Epithelial cell of prostate (primary cell): ENCODE data around the gene MCTP1.
"Not testable (repeated sequence)": the region's sequence is repeated elsewhere in the genome, so short reads cannot be mapped to it uniquely, and the experiment has no call there.

Experiments
- DNase-seq: peaks from one replicate; pipeline ENCODE4 v3.0.0-alpha.2; 2011; ENCODE audit warnings: low read depth, low spot score
- H3K27ac ChIP-seq: fragments of 450-650 bp; 2 replicates; pipeline ENCODE4 v1.5.1; 2017; ENCODE audit warnings: mild to moderate bottlenecking

Gene MCTP1

DNA sequence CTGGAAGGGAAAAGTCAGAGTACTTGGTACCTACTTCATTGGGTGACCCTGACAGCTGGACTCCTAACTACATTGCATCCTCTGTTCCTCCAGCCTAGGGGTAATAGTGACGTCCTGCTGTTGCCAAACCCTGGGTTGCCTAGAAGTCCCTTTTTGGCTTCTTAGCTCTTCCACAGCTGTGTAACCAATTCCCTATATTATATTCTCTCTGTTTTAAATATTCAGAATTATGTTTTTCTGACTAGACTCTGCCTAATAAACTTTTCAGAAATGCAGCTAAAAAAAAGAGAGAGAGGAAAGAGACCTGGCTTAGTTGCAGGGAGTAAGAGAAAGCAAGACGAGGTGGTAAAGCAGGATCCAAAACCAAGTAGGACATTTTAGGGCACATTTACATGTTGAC is 28.4 kb downstream of the MCTP1 start:
- no peak for DNase-seq
- no peak overlapping the region for H3K27ac ChIP-seq

DNA sequence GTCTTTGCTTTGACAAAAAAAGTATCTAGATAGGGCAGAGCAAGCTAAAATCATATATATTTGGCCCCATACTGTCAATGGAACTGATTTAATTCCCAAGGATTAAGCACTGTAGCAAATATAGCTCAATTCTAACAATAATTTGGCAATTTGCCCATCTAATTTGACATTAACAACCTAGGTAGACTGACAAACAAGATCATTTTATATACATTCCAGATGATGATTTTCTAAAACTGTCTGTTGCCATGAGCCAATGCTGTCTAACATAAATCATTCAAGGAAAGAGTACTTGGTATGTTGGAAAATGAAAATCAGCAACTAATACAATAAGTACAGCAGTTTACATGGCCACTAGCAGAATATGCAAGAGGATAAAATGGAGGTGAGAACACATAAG is 32.1 kb downstream of the MCTP1 start:
- no peak for DNase-seq
- no peak overlapping the region for H3K27ac ChIP-seq

DNA sequence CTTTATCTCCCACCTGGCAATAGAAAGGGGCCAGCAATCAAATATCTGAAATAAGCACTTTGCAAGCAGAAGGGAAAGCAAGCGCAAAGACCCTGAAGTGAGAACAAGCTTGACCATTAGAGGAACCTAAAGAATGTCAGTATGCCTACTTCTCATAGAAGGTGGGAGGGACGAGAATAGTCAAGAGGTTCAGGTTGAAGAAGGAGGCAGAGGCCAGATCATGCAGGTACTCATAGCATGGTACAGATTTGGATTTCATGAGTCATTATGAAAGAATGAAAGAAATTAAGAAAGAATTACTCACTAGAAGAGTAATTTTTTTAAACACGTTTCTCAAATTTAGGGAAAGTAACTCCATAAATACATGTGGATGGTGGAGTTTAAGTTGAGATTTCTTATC is 33.7 kb downstream of the MCTP1 start:
- no peak for DNase-seq
- no peak overlapping the region for H3K27ac ChIP-seq

DNA sequence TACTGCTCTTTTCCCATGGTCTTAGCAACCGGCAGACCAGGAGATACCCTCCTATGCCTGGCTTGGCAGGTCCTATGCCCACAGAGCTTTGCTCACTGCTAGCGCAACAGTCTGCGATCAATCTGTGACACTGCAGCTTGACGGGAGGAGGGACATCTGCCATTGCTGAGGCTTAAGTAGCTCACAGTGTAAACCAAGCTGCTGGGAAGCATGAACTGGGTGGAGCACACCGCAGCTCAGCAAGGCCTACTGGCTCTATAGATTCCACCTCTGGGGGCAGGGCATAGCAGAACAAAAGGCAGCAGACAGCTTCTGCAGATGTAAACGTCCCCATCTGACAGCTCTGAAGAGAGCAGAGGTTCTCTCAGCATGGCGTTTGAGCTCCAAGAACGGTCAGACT is 40.4 kb downstream of the MCTP1 start:
- DNase-seq: no peak
- no peak overlapping the region for H3K27ac ChIP-seq

DNA sequence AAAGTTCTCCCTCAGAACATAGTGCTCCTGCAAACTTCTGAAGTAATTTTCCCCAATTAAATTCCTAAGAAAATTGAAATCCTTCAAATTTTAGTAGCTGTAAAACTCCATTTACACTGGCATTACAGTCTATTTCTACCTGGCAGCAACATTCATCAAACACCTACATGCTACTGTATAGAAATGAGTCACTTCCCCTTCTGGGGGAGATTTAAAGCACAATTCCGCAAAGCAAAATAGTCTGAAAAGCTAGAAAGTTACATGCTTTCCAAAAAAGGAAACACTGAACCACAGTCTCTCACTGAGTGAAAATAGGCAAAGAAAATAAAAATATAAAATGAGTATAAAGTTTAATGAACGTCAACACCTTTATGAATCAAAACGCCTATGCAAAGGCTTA is 43.3 kb downstream of the MCTP1 start:
- H3K27ac ChIP-seq: no peak overlapping the region
- DNase-seq: no peak

DNA sequence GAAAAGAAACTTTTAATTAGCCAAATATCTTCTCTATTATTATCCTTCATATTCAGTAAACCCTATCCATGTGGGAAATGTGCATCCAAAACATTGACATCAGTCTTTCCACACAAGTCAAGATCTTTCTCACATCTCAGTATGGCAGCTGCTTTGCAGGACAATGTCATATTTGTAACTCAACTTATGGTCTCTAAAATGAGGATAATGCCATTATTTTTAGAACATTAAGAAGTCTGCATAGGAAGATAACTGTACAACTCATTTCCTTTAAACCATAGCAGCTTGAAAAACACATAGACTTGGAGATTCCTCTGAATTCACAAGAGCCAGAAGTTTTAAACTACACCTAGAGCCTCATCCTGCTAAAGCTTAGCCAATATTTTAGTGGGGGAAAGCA is 43.7 kb downstream of the MCTP1 start:
- H3K27ac ChIP-seq: no peak overlapping the region

DNA sequence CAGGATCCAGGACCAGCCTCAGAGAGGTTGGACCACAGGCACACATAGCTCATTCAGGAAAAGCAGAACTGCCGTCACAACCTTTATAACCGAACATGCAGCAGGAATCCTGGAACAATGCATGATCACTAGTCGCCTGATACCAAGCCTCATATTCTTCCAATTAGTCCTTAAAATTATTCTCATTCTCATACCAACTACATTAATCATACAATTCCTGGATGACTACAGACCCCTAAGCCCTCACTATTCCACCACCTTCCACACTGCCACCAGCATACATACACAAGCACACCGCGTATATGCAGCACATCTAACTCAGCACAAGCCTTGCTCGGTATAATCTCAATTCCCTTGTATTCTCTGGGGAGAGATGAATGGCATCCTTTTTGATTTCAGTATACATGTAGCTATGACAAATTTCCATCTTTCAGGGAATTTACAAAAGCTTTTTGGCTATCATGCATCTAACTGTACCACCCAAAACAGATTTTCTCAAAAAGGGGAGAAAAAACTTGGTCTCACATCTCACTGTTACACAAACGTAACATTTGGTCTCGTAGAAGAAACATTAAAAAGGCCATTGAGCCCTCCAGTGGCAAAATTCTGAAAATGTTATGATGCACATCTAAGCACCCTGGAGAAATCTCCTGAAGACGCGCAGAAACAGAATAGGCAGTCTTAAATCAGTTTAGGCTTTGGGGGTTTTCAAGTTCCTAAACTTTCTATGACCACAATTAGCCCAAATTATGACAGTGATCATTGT is 46.2 kb downstream of the MCTP1 start:
- DNase-seq: no peak
- no peak overlapping the region for H3K27ac ChIP-seq

More for the DNA sequence above, 43.7 kb downstream of the MCTP1 start:
- no peak for DNase-seq

DNA sequence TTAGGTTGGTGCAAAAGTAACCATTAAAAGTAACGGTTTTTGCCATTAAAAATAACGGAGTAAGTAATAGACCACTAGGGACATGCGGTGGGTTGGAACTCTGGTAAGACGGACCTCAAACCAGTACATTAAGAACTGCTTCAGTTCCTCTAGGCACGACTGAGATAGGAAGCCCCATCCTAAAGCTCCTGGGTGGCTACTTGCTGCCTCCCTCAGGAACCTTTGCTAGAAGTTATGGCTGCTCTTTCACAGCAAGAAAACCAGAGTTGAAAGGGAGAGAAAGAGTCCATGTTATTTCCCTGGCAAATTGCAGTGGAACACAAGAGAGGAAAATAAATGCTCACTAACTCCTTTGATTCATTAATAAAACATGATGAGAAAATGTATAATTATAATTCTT is 47.6 kb downstream of the MCTP1 start:
- DNase-seq: no peak
- H3K27ac ChIP-seq: no peak overlapping the region

DNA sequence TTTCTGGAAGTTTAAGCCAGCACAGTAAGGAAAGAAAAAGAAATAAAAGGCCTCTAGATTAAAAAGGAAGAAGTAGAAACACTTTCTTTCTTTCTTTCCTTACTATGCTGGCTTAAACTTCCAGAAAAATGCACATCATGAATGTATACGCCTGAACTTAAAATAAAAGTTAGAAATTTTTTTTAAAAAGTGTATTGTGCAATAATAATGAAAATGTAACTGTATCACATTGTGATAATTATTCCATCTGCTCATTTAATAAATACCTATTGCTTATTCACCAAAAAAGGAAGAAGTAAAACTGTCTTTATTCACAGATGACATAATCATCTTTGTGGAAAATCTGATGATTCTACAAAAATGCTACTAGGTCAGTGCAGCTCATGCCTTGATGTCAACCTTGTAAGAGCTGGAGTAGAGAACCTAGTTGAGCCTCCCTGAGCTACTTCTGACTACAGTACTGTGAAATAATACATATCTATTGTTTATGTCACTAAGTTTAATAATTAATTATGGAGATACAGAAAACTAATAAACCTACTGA is 49.4 kb downstream of the MCTP1 start:
- no peak overlapping the region for H3K27ac ChIP-seq
- no peak for DNase-seq

DNA sequence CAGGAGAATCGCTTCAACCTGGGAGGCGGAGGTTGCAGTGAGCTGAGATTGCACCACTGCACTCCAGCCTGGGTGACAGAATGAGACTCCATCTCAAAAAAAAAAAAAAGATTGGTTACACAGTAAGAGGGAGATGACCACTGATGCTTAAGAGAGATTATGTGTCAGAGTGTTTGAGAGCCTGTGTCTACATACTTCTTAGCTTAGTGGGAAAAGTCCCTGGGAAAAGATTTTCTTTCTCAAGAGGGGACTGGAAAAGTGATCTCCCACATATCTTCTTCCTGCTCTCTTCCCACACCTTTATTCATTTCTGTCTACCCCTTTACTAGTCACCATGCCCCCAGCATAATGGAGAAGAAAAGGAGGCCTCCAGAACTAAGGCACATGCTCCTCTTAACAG is 55.2 kb downstream of the MCTP1 start:
- H3K27ac ChIP-seq: no peak overlapping the region
- DNase-seq: no peak

DNA sequence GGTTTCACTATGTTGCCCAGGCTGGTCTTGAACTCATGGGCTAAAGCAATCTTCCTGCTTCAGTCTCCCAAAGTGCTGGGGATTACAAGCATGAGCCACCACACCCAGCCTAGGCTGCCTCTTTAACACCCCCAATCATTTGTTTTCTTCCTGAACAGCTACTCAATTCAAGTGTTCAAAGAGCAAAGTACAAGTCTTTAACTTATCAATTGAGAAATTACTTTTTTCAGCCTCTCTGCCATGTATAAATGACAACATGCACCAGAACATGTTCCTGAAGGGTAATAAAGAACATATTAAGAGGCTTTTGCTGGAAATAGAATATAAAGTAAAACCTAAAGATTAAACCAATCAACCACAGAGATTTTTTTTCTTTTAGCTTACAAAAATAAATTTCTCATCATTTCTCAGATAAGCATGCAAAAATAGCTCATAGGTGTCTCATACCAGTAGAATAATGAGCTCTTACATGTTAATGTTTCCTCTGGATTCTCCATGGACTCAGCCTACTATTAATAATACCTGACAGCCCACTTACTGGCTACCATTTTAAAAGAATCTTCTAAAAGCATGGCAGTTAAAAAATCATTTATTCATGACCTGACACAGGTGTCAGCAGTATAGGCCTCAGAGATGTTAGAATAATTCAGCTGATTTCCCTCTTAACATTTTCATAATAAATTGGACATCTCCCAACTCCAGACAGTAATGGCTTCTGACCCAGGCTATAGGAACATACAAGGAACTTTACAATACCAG is 60.0 kb downstream of the MCTP1 start:
- DNase-seq: no peak
- H3K27ac ChIP-seq: no peak overlapping the region

DNA sequence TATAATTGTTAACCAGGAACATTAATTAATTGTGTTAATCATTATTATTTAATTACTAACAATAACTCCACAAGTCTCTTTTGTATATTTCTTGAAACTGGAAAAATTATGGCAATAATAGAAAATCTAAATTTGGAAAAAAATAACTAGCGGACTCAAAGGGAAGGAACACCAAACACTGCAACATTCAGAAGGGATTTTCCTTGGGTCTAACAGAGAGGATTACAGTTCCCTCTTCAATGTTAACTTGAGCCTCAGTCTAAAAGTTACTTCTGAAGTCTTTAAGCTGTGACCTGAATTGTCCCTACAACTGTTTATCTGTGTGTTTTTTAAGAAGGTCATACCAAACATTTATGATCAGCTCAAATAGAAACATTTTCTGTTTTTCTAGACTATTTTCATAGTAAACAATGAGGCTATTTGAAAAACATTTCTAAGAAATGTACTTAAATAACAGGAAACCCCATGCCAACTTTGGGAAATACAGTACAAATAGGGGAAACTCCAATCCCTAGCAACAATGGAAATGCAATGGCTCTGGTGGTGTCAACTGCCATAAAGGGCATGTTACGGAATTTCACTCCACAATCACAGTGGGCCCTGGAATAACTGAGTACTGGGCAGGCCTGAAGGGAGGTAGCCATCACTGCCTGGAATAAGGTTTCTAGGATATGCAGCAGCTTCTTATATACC is 61.2 kb downstream of the MCTP1 start:
- DNase-seq: no peak
- H3K27ac ChIP-seq: no peak overlapping the region

DNA sequence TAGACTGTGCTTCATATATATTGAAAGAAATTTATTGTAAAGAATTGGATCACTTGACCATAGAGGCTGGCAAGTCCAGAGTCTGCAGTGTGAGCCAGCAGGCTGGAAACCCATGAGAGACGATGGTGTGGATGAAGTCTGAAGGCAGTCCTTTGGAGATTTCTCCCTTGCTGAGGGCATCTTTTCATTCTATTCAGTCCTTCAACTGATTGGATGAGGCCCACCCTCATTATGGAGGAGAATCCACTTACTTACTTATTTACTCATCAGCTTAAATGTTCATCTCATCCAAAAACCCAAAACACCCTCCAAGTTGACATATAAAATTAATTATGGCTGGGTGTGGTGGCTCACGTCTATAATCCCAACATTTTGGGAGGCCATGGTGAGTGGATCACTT is 62.1 kb downstream of the MCTP1 start:
- no peak overlapping the region for H3K27ac ChIP-seq
- DNase-seq: no peak

DNA sequence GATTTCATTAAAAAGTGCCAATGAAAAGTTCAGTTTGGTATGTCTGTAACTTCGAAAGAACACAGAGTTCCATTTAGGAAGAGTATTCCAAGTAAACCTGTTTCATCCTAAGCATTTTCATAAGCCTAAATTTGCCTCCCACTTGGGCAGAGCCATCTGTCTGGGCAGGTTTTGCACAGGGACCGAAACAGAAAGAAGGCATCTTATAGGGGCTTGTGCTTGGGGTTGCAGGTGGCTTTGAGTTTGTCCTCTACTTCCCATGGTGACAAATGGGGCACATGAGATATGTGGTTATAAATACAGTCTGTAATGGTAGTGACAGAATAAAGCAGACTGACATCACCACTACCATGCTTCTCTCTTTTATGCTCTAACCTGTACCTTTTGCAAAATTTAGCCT is 63.7 kb downstream of the MCTP1 start:
- H3K27ac ChIP-seq: no peak overlapping the region
- DNase-seq: no peak

DNA sequence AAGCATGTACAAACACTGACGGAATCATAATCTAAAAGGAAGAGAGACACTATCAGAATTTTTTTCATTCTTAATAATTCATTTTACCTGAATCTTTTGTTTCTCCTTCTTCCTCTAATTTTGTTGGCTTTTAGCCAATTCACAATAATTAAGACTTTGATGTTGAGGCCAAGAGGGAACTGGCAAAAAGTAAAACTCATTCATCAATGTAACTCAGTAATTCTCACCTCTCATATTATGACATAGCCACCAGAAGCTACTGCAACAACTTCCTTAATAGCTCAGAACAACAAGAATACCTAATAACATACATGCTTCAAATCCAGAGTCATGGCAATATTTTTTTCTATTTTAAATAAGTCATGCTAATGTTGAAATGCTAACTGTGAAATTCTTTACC is 64.5 kb downstream of the MCTP1 start:
- no peak for DNase-seq

DNA sequence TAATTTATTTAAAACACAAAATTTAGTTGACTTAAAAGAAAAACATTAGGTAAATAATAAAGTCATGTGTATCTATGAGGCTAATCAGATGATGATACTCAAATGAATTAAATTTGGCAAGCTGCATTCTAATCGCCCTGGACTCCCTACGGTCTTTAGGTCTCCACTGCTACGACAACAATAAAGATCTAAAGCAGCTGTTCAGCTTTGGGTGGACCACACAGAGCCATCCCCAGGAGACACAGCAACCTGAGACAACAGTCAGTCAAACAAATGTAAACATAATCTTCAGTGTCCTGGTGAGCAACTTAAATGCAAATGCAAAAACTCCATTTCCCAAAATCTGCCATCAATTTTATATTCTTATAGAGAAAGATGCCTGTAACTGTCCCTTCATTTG is 65.5 kb downstream of the MCTP1 start:
- DNase-seq: no peak
- no peak overlapping the region for H3K27ac ChIP-seq

More for the DNA sequence above, 64.5 kb downstream of the MCTP1 start:
- no peak overlapping the region for H3K27ac ChIP-seq

DNA sequence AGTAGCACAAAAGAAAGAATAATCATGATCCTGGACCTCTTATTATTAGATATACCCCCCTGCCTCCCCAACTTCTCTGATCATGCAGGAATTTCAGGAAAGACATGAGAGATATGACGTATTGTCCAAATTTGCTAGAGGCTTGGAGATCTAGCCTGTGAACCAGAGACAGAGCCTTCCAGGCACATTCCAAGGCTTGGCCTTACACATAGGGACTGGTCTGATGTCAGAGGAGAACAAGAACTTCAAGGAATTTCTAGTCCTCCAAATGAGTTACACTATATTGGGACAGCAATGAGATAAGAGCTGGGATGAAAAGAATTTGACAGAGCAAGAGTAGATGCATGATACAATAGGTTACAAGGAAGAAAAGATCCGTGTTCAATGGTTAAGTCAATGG is 67.0 kb downstream of the MCTP1 start:
- no peak overlapping the region for H3K27ac ChIP-seq
- no peak for DNase-seq

DNA sequence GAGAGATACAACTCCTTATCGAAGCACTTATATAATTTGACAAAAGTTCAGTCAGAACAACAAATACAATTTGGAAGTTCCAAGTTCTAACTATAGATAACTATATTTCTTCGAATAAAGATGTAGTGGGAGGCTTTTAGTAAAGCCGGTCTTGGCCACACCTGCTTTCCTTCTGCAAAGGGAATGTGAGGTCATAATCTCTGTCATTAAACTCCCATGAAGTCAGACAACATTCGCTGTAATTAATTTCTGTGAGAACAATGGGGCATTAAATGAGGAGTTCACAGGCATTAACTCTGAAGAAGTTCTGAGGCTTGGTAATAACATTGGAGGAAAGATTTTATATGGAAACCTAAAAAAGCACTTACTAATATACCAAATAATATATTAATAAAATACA is 67.5 kb downstream of the MCTP1 start:
- DNase-seq: no peak
- no peak overlapping the region for H3K27ac ChIP-seq

DNA sequence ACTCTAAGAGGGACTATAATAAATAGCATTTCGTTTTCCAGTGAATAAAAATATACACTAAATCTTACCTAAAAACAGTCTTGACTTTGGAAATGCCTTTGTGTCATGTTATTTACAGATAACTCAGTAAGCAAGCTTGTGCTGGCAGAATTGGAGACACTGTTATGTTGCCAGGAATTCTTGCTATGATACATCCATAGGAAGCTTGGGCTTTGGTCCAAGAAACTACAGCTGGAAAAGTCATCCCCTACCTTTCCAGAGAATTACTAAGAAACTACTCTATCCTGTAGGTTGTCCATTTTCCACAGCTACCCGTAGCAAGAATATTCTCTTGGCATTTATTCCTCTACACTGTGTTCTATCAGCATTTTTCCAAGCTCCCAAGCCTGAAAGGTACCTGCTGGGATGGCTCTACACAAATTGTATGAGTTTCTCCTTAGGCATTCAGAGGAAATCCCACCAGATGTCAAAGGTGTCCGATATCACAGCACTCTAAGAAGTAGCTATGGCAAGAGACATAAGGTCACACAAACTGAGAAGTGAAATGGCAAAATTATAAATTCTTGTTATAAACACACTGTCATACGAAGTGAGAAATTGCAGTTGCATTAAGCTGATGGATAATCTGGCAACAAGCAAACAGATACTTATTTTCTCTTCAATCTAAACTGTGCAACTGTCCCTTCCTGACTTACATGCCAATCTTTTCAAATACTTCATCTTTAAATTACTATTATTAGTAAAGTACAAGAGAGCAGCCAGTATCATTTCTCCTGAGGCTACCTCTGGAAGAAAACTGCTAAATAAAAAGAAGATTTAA is 68.5 kb downstream of the MCTP1 start:
- DNase-seq: no peak

DNA sequence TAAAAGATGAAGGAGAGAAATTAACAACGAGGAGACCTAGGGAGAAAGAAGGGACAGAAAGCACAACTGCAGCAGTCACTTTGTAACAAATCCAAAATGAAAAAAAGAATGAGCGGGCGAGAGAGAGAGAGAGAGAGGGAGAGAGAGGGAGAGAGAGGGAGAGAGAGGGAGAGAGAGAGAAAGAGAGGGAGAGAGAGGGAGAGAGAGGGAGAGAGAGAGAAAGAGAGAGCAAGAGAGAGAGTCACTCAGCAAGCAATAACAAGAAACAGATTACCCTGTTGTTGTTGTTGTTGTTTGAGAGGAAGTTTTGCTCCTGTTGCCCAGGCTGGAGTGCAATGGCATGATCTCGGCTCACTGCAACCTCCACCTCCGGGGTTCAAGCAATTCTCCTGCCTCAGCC is 77.1 kb downstream of the MCTP1 start:
- H3K27ac ChIP-seq, DNase-seq: not testable (repeated sequence)

More for the DNA sequence above, 68.5 kb downstream of the MCTP1 start:
- H3K27ac ChIP-seq: no peak overlapping the region
